Measurements from ENCODE around the gene TMEM252.

TMEM252 gene

DNA sequence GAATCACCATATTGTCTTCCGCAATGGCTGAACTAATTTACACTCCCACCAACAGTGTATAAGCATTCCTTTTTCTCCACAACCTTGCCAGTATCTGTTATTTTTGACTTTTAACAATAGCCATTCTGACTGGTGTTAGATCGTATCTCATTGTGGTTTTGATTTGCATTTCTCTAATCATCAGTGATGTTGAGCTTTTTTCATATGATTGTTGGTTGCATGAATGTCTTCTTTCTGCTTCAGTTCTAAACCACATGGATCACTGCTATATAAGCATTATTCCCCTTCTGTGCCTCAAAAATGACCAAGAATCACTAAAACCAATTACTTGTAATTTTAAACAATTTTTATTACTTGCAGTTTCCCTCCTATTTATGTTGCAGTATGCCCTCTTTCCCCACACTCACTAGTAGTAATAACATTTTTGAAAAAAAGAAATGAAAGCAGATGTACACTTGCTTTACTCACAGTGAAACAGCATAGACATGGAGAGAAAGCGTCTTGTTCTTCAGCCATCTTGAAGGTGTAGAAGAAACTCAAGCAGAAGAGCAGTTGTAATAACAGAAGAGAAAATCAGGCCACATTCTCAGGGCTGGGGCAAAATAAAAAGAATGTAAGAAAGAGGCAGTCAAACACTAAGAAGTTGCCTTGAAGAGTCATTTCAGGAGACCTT, 4.5 kb upstream of the TMEM252 start:
- no peak for DNase-seq (ENCODE audit: extremely low read depth in 1 of 2, low read depth in 1 of 2)

DNA sequence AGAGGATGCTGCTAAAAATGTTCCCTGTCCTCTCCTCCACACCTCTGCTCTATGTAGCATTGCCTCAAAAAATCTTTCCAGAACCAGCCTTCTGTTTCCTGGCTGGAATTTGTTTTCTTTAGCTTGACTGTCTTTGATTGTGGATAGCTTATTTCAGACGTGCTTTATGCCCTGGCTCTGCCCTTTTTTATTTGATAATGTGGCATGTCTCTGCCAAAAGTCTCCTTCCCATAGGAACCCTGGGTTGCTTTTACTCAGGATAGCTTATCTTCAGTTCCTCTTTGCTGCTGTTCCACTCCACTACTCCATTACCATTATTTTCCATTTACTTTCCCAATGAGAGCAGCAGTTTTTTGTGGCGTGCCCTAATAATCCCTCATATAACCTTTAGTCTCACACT, 885 bp upstream of the TMEM252 start:
- DNase-seq (ENCODE audit: extremely low read depth in 1 of 2, low read depth in 1 of 2) = no peak

DNA sequence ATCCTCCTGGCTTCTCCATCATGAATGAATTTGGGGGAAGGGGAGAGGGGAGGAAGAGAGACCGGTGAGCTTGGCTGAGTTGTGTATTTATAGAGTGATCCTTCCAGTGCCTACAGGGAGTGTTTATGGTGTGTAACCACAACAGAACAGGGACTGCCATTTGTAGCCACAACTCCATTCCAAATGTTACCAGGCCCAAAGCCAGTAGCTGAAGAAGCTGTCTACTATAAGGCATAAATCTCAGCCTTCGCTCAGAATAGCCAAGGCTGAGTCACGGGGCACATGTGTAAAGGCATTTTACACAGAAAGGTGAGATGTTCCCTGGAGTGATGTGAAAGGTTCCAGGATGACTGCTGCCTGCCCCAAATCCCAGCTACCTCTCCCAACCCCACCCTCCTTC, 2.5 kb downstream of the TMEM252 start:
- DNase-seq (ENCODE audit: extremely low read depth in 1 of 2, low read depth in 1 of 2) = no peak

DNA sequence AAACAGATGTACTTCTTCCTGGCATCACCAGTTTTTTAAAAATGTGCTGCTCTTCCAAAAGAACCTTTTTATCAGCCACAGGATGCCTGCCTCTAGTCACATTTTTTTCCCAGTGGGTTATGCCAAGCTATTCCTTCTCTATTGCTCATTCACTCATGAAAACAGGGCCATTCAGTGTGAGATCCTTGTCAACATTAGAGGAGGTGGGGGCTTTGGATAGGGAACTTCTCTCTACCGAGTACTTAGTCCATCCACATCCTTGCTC, 3.1 kb downstream of the TMEM252 start:
- no peak for DNase-seq (ENCODE audit: extremely low read depth in 1 of 2, low read depth in 1 of 2)

DNA sequence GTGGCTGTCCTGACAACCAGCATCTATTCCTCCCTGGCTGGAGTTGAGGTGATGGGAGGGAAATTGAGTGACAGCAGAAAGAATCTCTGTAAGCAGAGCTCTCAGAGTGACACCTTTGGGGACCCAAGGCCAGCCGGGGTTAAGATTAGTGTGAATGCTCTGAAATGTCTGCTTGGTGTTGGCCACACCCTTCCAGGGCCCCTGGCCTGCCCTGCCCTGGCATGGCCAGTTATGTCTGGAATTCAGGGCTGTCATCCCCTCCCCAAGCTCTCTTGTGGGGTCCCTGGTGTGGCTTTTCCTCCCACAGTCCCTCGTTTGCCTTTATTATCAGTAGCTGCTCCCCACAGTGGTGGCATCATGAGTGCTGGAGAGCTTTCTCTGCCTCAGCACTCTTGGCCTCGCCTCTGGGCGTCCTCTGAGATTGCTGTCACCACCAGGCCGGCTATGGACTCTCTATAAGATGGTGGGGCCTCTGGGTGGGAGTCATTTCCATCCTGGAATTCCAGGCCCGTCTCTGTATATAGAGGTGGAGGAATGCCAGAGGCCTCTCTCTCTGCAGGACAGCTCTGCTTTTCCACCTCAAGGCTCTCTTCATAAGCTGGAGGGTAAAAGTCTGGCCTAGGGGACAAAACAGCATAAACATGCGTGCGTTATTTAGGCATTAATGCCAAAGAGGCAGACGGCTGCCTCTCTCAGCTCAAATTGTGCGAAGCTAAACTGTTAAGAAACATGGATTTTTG, 3.6 kb downstream of the TMEM252 start:
- DNase-seq (ENCODE audit: extremely low read depth in 1 of 2, low read depth in 1 of 2) = no peak

DNA sequence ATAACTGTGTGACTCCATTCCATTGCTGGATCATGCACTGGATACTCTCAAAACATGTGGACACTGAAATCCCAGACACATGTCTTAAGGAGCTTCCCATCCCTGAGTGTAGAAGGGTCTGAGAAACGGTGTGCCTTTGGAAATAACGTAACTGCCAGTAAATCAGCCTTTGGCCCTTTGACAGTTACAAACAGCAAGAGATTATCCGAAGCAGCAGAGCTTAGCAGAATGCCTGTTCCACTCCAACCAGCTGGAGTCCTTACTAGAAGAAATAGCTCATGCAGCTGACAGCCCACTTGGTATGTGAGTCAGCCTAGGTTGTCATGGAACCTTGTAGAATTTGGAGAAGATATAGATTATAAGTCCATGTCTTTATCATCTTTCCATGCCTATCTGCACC, 7.0 kb downstream of the TMEM252 start:
- no peak for DNase-seq (ENCODE audit: extremely low read depth in 1 of 2, low read depth in 1 of 2)

DNA sequence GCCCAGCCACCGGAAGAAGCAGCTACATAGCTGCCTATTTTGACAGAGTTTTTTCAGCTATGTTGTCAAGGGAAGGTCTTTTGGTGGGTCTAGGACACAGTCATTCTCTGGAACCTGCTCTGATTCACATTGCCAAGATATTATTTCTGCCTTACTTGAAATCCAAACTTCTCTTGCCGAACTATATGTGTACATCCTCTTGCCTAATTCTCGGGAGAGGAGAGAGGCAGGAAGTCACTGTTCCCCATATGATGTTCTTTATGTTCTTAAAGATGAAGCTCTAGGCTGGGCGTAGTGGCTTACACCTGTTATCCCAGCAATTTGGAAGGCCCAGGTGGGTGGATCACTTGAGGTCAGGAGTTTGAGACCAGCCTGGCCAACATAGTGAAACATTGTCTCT, 8.6 kb downstream of the TMEM252 start:
- no peak for DNase-seq (ENCODE audit: extremely low read depth in 1 of 2, low read depth in 1 of 2)

DNA sequence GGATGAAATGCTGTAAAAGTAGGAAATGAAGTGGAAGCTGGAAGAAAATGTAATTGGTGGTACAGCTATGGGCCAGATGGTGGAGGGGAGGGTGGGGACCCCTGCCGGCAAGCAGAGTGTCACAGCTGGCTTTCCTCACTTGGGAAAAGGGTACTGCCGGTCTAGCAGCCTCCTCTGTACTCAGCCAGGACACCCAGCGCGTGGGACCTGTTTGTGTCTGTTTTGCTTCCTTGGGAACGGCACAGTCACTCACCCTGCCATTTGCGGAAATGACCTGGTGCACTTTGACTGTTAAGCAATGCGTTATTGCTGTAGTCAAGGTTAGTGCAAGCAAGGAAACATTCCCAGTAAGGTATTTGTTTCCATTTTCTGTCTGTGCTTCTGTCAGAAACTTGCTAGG, 10.1 kb downstream of the TMEM252 start:
- no peak for DNase-seq (ENCODE audit: extremely low read depth in 1 of 2, low read depth in 1 of 2)

DNA sequence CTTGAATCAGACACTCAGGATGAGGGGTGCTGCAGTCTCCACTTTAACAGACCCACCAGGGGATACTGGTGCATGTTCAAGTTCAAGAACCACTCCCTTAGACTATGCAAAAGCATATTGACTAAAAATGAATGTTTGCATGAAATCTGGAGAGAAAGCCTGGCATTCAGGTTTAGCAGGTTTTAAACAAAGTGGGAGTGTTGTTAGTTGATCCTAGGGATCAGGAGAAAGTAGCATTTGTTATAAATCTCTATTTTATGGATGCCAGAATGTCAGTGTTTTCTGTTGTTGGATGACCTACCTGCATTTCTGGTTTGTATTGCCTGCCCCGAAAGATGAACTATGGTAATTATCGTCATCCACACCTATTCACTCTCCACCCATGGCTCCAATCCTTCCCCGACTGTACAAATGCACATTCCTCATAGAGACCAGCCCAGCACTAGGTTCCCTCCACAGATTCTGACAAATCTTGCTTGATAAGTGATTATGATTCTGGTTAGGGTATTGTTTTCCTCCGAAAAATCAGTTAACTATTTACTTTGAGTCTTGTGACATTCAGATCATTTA, 17.2 kb downstream of the TMEM252 start:
- DNase-seq (ENCODE audit: extremely low read depth in 1 of 2, low read depth in 1 of 2) = no peak

DNA sequence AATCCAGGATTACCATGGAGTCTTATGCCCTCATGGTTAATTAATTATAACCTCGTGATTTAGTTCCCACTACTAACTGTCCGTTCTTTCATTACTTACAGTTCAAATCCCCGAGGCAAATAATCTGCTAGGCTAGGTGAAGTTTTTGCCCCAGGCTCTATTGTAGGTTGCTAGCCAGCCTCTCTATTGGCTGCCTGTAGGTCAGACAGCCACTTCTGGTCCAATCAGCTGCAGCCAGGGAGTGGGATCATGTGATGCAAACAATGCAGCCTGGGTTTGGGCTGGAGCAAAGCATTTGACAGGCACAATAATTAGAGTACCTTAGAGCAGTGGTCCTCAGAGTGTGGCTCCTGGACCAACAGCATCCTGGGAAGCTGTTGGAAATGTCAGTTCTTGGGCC, 17.7 kb downstream of the TMEM252 start:
- no peak for DNase-seq (ENCODE audit: extremely low read depth in 1 of 2, low read depth in 1 of 2)

DNA sequence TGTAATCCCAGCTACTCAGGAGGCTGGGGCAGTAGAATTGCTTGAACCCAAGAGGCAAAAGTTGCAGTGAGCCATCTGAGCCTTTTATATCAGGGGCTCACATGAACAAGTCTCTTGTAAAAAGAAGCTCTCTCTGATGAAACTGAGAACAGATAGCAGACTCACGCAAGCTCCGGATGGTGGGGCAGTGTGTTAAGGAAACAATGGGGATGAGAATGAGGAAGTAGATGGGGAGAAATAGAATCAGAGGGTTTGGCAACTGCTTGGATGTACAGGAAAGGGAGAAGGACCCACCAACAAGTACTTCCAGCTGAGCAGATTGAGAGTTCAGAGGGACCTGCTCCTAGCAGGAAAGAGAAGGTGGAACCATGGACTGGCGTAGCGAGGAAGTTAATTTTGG, 18.6 kb downstream of the TMEM252 start:
- no peak for DNase-seq (ENCODE audit: extremely low read depth in 1 of 2, low read depth in 1 of 2)

DNA sequence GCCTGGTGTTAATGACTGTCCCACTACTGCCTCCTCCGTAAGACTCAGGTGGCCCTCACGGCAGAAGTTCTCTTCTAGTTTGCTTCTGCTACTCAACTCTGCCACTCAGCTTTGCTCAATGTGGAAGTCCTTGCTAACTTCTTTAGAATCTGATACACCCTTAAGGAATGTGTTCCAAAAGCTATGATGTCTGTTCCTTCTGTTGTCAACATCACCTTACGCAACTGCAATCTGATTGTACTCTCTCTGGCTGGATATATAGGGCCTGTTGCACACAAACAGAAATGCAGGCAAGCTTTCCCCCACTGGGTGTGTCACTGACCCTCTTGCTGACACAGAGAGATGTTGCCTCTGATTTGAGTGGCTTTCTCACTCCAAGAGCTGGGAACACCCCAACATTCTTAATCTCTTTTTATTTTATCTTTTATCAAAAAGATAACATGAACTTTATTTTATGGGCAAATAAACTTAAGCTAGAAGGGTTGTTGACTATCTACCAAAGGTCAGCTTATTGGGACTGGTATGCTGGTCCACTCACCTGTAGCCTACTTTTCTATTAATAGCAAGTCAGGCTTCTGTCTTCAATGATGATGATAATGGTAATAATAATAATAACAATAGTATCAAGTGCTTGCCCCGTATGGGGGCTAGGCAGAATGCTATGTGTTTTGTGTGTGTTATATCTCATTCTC, 25.2 kb downstream of the TMEM252 start:
- DNase-seq (ENCODE audit: extremely low read depth in 1 of 2, low read depth in 1 of 2) = no peak

DNA sequence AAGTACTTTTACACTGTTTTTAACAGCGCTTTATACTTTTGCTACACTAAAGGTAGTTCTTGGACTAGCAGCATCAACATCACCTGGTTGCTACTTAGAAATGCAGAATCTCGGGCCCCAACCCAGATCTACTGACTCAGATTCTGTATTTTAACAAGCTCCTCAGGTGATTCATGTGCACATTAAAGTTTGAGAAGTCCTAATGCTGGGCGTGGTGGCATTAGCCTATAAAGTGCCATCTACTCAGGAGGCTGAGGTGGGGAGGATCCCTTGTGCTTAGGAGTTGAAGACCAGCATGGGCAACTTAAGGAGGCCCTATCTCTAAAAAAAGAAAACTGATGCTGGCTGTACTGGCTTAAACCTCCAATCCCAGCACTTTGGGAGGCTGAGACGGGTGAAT, 26.7 kb downstream of the TMEM252 start:
- DNase-seq (ENCODE audit: extremely low read depth in 1 of 2, low read depth in 1 of 2) = no peak

DNA sequence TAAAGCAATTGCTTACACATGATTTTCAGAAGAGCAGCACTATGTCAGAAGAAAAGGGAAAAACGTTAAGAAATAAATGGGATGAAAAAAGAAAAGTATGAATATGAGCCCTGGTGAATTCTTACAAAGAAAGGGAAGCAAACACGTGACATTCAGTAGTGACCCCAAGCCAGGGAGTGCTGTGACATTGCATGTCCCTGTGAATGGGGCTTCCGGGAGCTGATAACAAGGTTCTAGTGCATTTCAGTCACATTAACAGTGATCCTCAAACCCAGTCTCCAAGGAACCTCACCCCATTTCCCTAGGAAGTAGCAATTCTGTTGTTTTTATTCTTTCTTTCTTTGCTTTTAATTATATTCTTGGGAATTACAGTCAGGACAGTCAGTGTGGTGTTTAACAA, 27.3 kb downstream of the TMEM252 start:
- no peak for DNase-seq (ENCODE audit: extremely low read depth in 1 of 2, low read depth in 1 of 2)

DNA sequence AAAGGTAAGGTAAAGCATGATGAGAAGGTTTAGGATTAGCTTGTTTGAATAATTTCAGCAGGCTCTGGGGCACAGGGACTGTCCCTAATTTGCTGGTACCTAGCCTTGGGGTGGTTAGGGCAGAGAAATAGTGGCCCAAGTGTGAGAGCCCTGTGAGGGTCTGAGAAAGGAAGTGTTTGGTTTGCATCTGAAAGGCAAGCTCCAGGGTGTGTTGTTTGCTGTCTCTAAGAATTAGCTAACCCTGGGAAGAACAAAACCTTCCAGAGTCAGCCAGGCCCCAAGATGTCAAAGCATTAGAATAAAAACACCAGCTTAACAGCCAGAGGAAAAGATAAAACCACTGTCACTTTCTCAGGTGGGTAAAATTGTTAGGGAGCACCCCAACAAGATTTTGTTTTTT, 31.0 kb downstream of the TMEM252 start:
- no peak for DNase-seq (ENCODE audit: extremely low read depth in 1 of 2, low read depth in 1 of 2)

DNA sequence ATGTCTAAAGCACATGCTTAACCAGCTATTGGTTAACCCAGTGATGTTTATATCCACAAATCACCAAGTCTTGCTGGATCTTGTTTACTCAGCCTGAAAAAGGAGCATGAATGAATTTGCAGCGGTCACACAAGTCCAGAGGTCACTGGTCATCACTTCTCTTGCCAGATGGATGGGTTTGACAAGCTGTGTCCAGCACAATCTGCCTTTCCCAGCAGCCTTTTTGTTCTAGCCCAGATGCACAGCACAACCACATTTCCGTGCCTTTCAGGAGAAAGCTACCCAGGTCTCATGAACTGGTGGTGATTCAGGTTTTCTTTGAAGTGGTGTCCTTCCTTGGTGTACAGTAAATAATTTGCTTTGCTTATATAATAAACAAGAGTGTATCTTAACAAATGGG, 32.1 kb downstream of the TMEM252 start:
- DNase-seq (ENCODE audit: extremely low read depth in 1 of 2, low read depth in 1 of 2) = no peak

DNA sequence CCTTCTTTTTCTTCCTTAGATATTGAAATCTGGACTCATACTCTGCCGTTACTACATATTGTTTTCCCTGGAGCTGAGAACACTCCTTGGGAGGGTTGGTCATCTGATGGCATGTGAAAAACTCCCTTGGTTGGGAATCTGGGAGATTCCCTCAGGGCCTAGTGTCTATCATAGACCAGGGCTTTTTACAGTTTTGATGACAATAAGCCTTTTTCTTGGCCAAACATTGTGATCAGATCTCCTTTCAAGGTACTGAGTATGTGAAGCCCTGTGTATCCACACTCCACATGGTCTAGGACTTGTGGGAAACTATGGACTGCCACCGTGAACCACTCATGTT, 32.9 kb downstream of the TMEM252 start:
- DNase-seq (ENCODE audit: extremely low read depth in 1 of 2, low read depth in 1 of 2) = no peak

DNA sequence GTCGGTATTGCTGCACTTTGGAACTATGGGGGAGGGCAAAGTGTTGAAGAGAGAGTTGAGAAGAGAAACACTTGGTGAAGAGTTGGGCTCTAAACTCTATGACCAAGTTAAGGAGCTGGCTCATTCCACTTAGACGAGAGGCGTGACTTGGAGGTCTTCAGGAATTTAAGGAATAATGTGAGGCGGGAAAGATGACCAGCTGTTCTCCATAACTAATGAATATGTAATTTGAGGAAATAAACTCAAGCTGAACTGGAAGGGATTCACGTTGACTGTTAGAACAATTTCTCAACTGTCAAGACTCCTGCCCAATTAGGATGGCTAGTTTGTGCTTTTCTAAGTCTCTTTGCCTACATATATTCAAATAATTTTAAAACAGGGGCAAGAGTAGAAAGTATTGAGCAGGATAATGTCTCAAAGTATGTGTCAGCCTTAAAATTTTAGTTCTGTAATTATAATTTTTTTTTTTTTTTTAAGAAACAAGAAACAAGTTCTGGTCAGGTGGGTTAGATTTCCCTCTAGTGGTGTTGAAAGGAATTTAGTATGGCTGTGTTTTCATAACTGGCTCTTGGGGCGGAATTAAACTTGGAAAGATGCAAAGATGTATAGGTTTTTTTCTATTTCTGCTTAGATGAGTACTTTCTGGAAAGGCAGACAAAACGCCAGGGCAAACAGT, 33.4 kb downstream of the TMEM252 start:
- DNase-seq (ENCODE audit: extremely low read depth in 1 of 2, low read depth in 1 of 2) = no peak

DNA sequence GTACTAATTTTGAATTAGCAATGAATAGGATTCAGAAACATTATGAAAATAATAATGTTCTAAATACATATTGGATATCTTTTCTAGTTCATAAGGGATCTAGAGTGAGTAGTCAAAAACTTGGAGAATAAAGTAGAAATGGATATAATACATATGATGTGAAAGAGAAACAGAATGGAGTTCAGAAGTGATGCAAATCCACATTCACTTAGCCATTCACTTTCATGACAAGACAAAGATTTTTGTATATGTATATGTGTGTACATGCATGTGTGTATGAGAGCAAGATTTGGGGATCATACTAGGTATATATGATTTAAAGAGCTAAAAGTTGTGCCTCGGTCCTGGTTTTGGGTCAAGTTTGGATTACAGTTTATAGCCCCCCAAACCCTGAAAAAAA, 34.1 kb downstream of the TMEM252 start:
- DNase-seq (ENCODE audit: extremely low read depth in 1 of 2, low read depth in 1 of 2) = no peak

DNA sequence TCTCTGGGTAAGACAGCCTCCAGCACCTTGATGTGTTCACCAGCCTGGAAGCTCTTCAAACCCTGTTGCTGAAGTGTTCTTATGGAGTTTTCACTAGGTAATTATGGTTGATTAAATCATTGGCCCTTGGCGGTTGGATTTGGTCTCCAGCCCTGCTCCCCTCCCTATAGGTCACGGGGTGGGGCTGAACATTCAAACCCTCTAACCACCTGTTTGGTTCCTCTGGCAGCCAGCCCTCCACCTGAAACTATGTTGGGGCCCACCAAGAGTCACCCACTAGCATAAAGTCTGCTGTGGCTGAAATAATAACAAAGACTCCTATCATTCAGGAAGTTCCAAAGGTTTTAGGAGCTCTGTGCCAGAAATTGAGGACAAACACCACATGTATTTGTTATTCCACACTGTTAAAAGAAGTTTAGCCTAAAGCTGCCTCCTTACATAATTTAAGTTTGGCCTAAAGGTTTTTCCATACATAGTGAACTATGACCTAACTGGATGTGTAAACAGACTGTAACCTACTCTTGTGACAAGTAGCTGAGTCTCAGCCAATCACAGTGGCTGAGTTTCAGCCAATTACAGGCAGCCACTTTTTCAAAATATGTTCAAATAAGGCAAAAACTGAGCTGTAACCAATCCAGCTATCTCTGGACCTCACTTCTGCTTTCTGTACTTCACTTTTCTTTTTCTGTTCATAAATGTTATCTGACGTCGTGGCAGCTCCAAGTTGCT, 34.8 kb downstream of the TMEM252 start:
- no peak for DNase-seq (ENCODE audit: extremely low read depth in 1 of 2, low read depth in 1 of 2)

DNA sequence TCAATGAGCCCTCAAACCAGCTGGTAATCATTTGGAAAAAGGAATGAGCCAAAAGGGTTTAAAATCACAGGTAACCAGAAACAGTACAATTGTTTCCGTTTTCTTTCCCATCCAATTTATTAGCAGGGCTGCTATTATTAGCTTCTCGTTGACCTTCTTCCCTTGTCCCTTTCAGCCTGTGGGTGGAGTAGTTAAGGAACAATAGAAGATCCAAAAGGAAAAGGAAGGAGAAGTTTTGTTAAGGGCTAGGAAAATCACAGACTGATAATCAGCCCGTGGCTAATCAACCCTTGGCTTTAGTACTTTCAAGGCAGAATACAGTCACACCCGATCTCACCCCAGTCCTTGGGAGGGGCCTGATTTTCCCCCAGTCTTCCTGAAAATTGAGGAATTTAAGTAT, 38.4 kb downstream of the TMEM252 start:
- no peak for DNase-seq (ENCODE audit: extremely low read depth in 1 of 2, low read depth in 1 of 2)
